Muscle of leg (tissue), 11 donors: ENCODE data around the gene NOXA1. TPM values are rescaled to one million over a fixed set of nuclear protein-coding genes. Genes with fewer than 3 reads are reported as not detected.
"Not testable (repeated sequence)": the region's sequence is repeated elsewhere in the genome, so short reads cannot be mapped to it uniquely, and the experiment has no call there.

Source experiments
- DNase-seq: peaks from one replicate; pipeline ENCODE4 v3.0.0; 2013
- H3K27ac ChIP-seq: one replicate; pipeline ENCODE4 v1.5.1; 2013; ENCODE audit warnings: mild to moderate bottlenecking, low read length, control low read depth
- H3K27me3 ChIP-seq: one replicate; pipeline ENCODE4 v1.6.1; 2013; ENCODE audit warnings: low read length; ENCODE audit not compliant: control insufficient read depth, insufficient read depth
- H3K36me3 ChIP-seq: one replicate; pipeline ENCODE4 v1.6.1; 2013; ENCODE audit warnings: low read length; ENCODE audit not compliant: control insufficient read depth, insufficient read depth
- H3K4me1 ChIP-seq: one replicate; pipeline ENCODE4 v1.6.1; 2013; ENCODE audit warnings: low read length; ENCODE audit not compliant: control insufficient read depth, insufficient read depth
- H3K4me3 ChIP-seq: one replicate; pipeline ENCODE4 v1.5.1; 2013; ENCODE audit warnings: low read length, control low read depth
- H3K9me3 ChIP-seq: replicated peaks from 2 replicates; pipeline ENCODE4 v1.6.1; 2013; ENCODE audit warnings: low read depth, low read length; ENCODE audit not compliant: control insufficient read depth
- WGBS: methylation state at CpG from one replicate; pipeline ENCODE4 v1.1.5; 2013; ENCODE audit warnings: missing lambda C conversion rate; ENCODE audit not compliant: insufficient coverage; 5-methylcytosine and 5-hydroxymethylcytosine counted together
- polyA plus RNA-seq, 8 donors: library from polyadenylated mRNA; unstranded; fragments of 120-200 nt; gene quantifications; one replicate each; pipeline versions ENCODE4 v1.2.1 to v1.2.3, GENCODE V29; 2013; ENCODE audit warnings: inconsistent platforms in 1 of 8, low replicate concordance in 1 of 8; ENCODE audit not compliant: insufficient read length in 8 of 8, insufficient read depth in 1 of 8
- total RNA-seq: library from RNA; stranded (reverse); fragments of 120-200 nt; gene quantifications from one replicate; pipeline ENCODE4 v1.2.4, GENCODE V29; 2013

The NOXA1 gene
- total and polyA plus RNA-seq, 9 donors, result 0.99 to 5.1 (median 2.3) TPM

DNA sequence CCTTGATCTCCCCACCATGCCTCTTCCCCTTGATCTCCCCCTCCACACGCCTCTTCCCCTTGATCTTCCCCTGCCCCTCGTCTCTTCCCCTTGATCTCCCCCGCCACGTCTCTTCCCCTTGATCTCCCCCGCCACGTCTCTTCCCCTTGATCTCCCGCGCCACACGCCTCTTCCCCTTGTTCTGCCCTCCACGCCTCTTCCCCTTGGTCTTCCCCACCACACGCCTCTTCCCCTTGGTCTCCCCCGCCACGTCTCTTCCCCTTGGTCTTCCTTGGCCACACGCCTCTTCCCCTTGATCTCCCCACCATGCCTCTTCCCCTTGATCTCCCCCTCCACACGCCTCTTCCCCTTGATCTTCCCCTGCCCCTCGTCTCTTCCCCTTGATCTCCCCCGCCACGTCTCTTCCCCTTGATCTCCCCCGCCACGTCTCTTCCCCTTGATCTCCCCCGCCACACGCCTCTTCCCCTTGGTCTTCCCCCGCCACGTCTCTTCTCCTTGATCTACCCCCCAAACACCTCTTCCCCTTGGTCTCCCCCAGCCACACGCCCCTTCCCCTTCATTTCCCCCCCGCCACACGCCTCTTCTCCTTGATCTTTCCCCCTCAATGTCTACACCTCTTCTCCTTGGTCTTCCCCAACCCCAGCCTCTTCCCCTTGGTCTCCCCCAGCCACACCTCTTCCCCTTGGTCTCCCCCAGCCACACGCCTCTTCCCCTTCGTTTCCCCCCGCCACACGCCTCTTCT is 28.2 kb downstream of the NOXA1 start:
- WGBS, result 86% methylated on average over 7 of the region's 31 CpGs
- H3K4me1 ChIP-seq, result peaks cover 40% of the 10 kb centered on the region
- not testable (repeated sequence) for H3K27ac ChIP-seq, H3K4me3 ChIP-seq, H3K27me3 ChIP-seq, DNase-seq, H3K9me3 ChIP-seq
- H3K36me3 ChIP-seq, result peaks cover 29% of the 10 kb centered on the region

DNA sequence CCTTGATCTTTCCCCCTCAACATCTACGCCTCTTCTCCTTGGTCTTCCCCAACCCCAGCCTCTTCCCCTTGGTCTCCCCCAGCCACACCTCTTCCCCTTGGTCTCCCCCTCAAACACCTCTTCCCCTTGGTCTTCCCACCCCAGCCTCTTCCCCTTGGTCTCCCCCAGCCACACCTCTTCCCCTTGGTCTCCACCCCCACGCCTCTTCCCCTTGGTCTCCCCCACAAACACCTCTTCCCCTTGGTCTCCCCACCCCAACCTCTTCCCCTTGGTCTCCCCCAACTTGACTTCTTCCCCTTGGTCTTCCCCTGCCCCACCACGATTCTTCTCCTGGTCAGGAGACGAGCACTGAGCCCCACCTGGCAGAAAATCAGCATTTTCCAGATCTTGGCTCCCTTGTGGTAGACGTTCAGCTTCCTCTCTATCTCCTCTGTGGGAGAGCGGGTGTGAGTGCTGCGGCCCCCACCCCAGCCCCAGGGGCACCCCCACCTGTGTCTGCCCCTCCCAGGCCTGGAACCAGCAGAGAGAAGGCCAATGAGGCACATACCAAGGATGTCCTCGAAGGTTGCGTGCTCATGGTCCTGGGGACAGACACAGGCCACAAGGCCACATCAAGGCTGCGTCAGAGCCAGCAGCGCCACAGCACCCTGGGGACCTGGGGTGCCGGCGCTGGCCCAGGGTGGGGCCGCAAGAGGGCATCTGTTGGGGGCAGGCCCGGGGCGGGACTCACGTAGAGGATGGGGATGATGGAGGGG is 29.0 kb downstream of the NOXA1 start:
- WGBS, result 94% methylated on average over 15 of the region's 17 CpGs
- no peak overlapping the region for H3K4me3 ChIP-seq
- peaks cover 36% of the 10 kb centered on the region for H3K36me3 ChIP-seq
- no peaks in the 10 kb centered on the region for H3K27me3 ChIP-seq
- H3K9me3 ChIP-seq, result no peaks in the 10 kb centered on the region
- peaks cover 34% of the 10 kb centered on the region for H3K4me1 ChIP-seq
- no peak for DNase-seq
- no peak overlapping the region for H3K27ac ChIP-seq

DNA sequence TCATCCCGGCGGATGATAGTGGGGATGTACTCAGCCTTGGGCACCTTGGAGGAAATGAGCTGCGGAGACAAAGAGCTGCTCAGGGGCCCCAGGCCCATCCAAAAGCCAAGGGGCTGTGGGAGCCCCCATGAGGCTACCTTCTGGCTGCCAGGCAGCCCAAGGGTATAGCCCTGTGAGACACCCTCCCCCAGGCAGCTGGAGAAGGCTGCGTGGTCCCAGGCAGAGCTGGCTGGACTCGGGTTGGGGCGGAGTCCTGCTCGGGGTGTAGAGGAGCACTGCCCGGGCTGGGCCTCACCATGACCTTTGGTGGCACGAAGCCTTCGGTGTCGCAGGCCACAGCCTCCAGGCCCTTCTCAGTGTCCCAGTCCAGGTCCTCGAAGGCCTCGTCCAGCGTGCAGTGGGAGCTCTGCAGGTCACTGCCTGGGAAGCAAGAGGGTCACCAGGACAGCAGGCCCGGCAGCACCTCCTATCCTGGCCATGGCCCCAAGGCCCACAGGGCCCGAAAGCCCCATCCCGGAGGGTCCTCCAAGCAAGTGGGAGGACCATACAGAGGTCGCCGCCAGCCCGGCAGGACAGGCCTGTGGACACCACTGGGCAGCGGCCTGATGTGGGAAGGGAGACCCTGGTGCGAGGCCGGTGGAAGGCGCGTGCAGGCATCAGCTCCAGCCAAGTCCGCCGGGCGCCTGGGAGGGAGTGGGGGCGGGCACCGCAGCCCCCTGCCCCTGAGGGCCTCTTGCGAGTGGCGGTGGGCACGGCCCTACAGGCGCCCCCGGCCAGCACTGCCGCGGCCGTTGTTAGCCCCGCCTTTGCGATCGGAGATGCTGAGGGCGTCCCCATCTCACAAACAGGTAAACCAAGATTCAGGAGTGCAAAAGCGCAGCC is 29.8 kb downstream of the NOXA1 start:
- peaks cover 42% of the 10 kb centered on the region for H3K36me3 ChIP-seq
- peaks cover 33% of the 10 kb centered on the region for H3K4me1 ChIP-seq
- H3K27ac ChIP-seq, result peak overlapping the region; percentile 29
- peak overlapping the region; percentile 6 for H3K4me3 ChIP-seq
- H3K9me3 ChIP-seq, result no peaks in the 10 kb centered on the region
- no peaks in the 10 kb centered on the region for H3K27me3 ChIP-seq
- no peak for DNase-seq
- WGBS, result 87% methylated on average over 28 of the region's 43 CpGs

DNA sequence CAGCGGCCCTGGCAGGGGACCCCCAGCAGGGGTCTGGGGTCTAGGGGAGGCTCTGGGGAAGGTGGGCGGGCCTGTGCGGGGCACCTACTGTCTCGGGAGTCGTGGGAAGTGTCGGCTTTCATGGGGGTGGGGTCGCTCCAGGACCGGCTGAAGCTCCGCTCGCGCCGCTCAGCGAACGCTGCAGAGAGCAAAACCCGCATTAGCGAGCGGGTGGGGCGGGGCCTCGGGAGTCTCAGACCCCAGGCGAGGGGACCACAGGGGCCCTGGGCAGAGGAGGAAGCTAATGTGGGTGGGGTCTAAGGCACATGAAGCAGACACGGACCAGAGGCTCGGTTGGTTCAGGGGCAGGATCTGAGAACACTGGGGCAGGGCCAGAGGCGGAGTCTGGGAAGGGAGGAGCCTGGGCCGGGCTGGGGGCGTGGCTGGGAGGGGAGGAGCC is 30.5 kb downstream of the NOXA1 start:
- peak overlapping the region; percentile 29 for H3K27ac ChIP-seq
- peaks cover 42% of the 10 kb centered on the region for H3K36me3 ChIP-seq
- peaks cover 33% of the 10 kb centered on the region for H3K4me1 ChIP-seq
- H3K4me3 ChIP-seq, result peak overlapping the region; percentile 6
- WGBS, result 17% methylated on average over 22 of the region's 25 CpGs
- H3K9me3 ChIP-seq, result no peaks in the 10 kb centered on the region
- peak; percentile 86 for DNase-seq
- H3K27me3 ChIP-seq, result no peaks in the 10 kb centered on the region

DNA sequence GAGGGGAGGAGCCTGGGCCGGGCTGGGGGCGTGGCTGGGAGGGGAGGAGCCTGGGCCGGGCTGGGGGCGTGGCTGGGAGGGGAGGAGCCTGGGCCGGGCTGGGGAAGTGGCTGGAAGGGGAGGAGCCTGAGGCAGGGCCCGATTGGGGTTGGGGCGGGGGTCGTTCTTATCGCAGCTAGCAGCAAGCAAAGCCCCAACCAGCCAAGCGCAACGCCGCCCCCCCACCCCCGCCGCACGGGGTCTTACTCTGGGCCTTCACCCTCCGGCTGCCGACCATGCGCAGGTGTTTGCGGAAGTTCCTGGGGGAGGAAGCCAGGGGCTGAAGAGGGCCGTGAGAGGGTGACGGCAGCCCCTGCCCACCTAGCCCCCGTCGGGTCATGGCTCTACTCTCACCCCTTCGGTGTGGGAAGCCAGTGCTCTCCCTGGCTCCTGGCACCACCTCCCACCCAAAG is 31.0 kb downstream of the NOXA1 start:
- 19% methylated on average over 3 of the region's 24 CpGs for WGBS
- Histone ChIP-seq H3K27ac (no peak overlapping the region), H3K27me3 (no peaks in the 10 kb centered on the region), H3K4me1 (peaks cover 32% of the 10 kb centered on the region), H3K4me3 (peak overlapping the region; percentile 23), H3K9me3 (no peaks in the 10 kb centered on the region), H3K36me3 (peaks cover 38% of the 10 kb centered on the region)
- no peak for DNase-seq

DNA sequence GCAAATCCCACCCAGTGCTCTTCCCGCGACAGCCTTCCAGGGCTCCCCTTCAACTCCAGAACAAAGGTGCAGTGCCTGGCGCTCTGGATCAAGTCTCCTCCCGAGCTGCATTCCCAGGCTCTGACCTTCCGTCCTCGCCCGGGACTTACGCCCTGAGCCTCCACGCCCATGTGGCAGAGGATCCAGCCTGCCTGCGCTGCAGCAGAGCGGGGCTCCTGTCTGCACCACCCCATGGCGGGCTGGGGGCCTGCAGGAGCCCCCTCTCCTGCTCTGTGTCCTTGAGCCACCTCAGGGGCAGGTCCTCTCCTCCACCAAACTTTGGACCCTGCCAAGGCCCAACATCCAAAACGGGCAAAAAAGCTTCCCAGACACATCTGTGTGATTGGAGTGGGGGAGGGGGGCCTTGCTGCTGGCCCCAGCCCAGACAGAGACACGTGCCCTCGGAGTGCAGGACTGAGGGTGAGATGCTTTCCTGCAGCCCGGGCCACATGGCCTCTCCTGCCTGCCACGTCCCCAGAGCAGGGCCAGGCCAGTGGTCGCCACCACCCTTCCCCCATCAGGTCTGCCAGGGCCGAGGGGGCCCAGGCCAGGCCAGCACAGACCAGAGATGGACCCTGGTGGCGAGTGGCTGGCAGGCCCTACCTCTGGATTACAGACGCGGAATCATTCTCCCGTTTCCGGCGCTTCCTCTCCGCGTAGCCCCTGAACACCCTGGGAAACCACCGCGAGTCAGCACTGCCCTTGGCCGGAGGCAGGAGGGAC is 31.6 kb downstream of the NOXA1 start:
- WGBS, result 56% methylated on average over 27 of the region's 30 CpGs
- peaks cover 37% of the 10 kb centered on the region for H3K4me1 ChIP-seq
- H3K27me3 ChIP-seq, result no peaks in the 10 kb centered on the region
- peak overlapping the region; percentile 23 for H3K4me3 ChIP-seq
- no peak for DNase-seq
- H3K27ac ChIP-seq, result no peak overlapping the region
- H3K9me3 ChIP-seq, result no peaks in the 10 kb centered on the region
- peaks cover 33% of the 10 kb centered on the region for H3K36me3 ChIP-seq

DNA sequence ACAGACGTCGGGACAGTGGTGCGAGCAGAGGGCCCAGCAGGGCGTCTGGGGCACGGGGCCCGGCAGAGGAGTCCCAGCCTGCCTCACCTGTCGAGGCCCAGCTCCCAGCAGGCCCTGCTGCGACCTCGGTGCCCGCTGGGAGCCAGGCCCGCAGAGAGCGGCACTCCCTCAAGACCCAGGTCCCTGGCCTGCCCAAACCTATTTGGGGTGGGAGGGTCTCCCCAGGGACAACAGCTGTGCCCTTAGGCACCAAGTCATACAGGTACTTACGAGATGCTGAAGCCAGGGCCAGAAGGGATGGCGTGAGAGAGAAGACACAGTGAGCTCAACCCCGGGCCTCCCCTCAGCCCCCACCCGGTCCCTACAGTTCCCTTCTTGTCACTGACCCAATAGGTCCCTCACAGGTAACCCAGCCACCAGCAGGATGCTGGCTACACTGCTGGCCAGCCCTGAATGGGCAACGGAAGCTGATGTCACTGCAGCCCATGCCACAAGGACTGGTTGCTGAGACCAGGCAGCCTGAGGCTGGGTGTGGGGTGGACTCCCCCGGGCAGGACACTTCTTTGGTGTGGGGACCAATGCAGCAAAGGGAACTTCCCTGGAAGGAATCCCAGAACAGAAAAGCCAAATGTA is 32.3 kb downstream of the NOXA1 start:
- Histone ChIP-seq H3K4me1 (peaks cover 40% of the 10 kb centered on the region), H3K9me3 (no peaks in the 10 kb centered on the region), H3K27ac (no peak overlapping the region), H3K36me3 (peaks cover 28% of the 10 kb centered on the region), H3K4me3 (no peak overlapping the region), H3K27me3 (no peaks in the 10 kb centered on the region)
- 70% methylated on average over 9 of the region's 18 CpGs for WGBS
- DNase-seq, result no peak

DNA sequence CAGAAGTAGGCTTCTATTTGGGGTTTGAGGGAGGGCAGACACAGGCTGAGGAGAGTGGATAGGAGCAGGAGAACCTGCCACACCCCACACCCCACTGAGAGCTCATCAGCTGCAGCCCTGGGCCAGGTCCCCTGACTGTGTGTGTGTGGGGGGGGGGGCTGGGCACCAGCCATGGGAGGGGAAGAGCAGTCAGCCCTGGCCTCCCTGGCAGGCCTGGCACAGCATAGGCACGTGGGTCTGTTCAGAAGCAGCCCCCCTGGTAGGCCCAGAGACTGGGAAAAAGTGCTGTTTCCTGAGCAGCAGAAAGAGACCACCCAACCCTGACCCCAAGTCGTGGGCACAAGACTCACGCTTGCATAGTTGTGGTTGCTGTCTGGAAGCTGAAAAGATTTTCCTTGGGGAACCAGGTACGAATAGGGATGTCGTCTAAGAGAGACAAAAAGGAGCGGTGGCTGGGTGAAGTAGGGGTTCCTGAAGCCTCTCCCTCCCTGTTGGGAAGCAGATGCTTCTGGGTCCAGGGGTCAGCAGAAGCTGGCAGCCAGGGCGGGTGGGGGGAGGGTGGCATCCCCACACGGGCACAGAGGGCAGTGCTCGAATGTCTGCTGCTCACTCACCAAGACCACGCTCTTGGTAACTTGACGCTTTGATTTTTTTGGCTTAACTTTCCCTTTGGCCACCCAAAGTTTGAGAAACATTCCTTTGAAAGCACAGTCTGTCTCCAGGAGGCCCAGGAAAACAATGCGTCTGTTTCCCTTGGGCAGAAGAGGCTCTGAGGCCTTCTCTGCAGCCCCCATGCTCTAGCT is 33.1 kb downstream of the NOXA1 start:
- no peak for DNase-seq
- Histone ChIP-seq H3K27ac (no peak overlapping the region), H3K9me3 (no peaks in the 10 kb centered on the region), H3K27me3 (peaks cover 2% of the 10 kb centered on the region), H3K4me3 (no peak overlapping the region), H3K4me1 (peaks cover 40% of the 10 kb centered on the region), H3K36me3 (peaks cover 28% of the 10 kb centered on the region)
- 65% methylated on average over 12 of the region's 12 CpGs for WGBS
